22Rv1 (cell line): ENCODE results near the gene MTA3.

Source experiments
- ZFX ChIP-seq: fragments of 450-650 bp; IDR thresholded peaks from 2 replicates; pipeline ENCODE4 v1.6.1; 2017; ENCODE audit warnings: antibody characterized with exemption, borderline replicate concordance
- TF ChIP-seq, protein P1 (sequence below): fragments of 450-650 bp; IDR thresholded peaks from 2 replicates; pipeline ENCODE4 v1.5.1; 2017; ENCODE audit warnings: mild to moderate bottlenecking

DNA sequence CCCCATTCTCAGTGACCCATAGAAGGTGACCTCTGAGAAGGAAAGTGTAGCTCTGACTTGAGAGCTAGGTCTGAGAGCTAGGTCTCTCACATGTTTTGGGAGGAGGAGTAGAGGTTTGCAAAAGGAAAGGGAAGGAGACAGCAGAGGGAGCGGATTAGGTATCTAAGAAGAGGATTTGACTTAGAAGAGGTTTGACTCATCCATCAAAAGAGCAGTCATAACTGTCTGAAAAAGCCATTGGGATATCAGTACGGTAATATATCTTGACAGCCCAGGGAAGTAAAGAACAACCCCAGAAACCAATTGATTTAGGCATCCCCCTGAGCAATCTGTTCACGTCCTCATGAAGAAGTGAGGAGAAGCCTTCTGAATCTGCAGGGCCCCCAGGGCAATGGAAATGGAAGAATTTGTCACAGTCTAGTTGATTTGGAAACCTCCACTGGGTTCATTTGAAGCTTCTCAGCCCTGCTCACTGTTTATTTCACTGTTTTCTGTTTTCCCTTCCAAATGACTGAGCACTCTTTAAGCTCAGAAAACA is 176.2 kb downstream of the MTA3 start:
- TF ChIP-seq, protein P1, sequence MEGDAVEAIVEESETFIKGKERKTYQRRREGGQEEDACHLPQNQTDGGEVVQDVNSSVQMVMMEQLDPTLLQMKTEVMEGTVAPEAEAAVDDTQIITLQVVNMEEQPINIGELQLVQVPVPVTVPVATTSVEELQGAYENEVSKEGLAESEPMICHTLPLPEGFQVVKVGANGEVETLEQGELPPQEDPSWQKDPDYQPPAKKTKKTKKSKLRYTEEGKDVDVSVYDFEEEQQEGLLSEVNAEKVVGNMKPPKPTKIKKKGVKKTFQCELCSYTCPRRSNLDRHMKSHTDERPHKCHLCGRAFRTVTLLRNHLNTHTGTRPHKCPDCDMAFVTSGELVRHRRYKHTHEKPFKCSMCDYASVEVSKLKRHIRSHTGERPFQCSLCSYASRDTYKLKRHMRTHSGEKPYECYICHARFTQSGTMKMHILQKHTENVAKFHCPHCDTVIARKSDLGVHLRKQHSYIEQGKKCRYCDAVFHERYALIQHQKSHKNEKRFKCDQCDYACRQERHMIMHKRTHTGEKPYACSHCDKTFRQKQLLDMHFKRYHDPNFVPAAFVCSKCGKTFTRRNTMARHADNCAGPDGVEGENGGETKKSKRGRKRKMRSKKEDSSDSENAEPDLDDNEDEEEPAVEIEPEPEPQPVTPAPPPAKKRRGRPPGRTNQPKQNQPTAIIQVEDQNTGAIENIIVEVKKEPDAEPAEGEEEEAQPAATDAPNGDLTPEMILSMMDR = no peak
- no peak for TF ChIP-seq ZFX
